HCT116 (cell line): Measurements from ENCODE around the gene CCDC120. TPM values are rescaled to one million over a fixed set of nuclear protein-coding genes. Genes with fewer than 3 reads are reported as not detected.

Source experiments
- ATAC-seq: fragments of 200-7000 bp; cut with Tn5 transposase; 2 replicates; pipeline ENCODE4 v1.9.1; 2020; ENCODE audit warnings: mild to moderate bottlenecking, moderate library complexity
- BruUV-seq: library from RNA; stranded (reverse); fragments of 400-500 nt; replicated peaks from 2 replicates; lab custom pipeline; 2021; lab: Mats Ljungman, UMichigan
- CTCF ChIA-PET: fragments of 300-600 bp; sonication (Branson Sonifier 250); formaldehyde crosslinking; loops from one replicate; lab custom pipeline; 2021; ENCODE audit warnings: antibody characterized with exemption; lab: Charles Lee
- POLR2A ChIA-PET: fragments of 300-600, 350-600 bp; sonication (Branson Sonifier 250); formaldehyde crosslinking; loops from one replicate; lab custom pipeline; 2021; ENCODE audit warnings: antibody characterized with exemption; lab: Charles Lee
- RAD21 ChIA-PET, 2 experiments: fragments of 300-600 bp; sonication (Branson Sonifier 250); formaldehyde crosslinking; loops; one replicate each; lab custom pipeline; 2023; ENCODE audit warnings: low total read pairs in 2 of 2; ENCODE audit not compliant: uncharacterized antibody in 2 of 2, unreplicated experiment in 2 of 2, low non-redundant PET in 1 of 2; lab: Charles Lee
- DNase-seq: peaks from one replicate; pipeline ENCODE4 v3.0.0-alpha.2; 2010; ENCODE audit warnings: low read depth, low spot score
- H2AFZ ChIP-seq: fragments of 200-600 bp; shearing (Covaris generic), sonication (generic); 2 replicates; pipeline ENCODE4 v1.6.1; 2017; ENCODE audit warnings: low read depth, mixed run types, mixed read lengths, antibody characterized with exemption, low read length; ENCODE audit not compliant: poor library complexity, severe bottlenecking
- H3K27ac ChIP-seq: 2 replicates; pipeline ENCODE4 v1.5.1; 2012; ENCODE audit warnings: low read depth, low read length
- H3K27me3 ChIP-seq: fragments of 200-600 bp; sonication (generic); 2 replicates; pipeline ENCODE4 v1.6.1; 2016; ENCODE audit warnings: mixed run types, low read length, mixed read lengths; ENCODE audit not compliant: insufficient read depth
- H3K36me3 ChIP-seq, 2 experiments: fragments of 200-500 bp in 1 of 2; fragments of 200-600 bp in 1 of 2; sonication (Bioruptor generic) in 1 of 2; sonication (generic) in 1 of 2; 2 replicates each; pipeline versions ENCODE4 v1.5.1 to v1.6.1; 2014 to 2016; ENCODE audit warnings: low read length in 2 of 2, inconsistent platforms in 1 of 2, mixed read lengths in 1 of 2, mixed run types in 1 of 2; ENCODE audit not compliant: insufficient read depth in 2 of 2, control insufficient read depth in 1 of 2
- H3K4me1 ChIP-seq, 2 experiments: fragments of 200-600 bp in 1 of 2; sonication (generic) in 1 of 2; 2 replicates each; pipeline versions ENCODE4 v1.5.1 to v1.6.1; 2012 to 2017; ENCODE audit warnings: low read length in 2 of 2, inconsistent platforms in 1 of 2, mild to moderate bottlenecking in 1 of 2, mixed read lengths in 1 of 2, mixed run types in 1 of 2, moderate library complexity in 1 of 2; ENCODE audit not compliant: insufficient read depth in 2 of 2, control insufficient read depth in 1 of 2
- H3K4me2 ChIP-seq: fragments of 200-600 bp; sonication (generic); 2 replicates; pipeline ENCODE4 v1.6.1; 2017; ENCODE audit warnings: mixed run types, low read length, mixed read lengths
- H3K4me3 ChIP-seq, 2 experiments: fragments of 200-600 bp in 1 of 2; sonication (generic) in 1 of 2; replicated peaks in 1 of 2; 2 replicates each; pipeline ENCODE4 v1.5.1; 2011 to 2016; ENCODE audit warnings: low read length in 2 of 2, control low read depth in 1 of 2, low read depth in 1 of 2, mild to moderate bottlenecking in 1 of 2, mixed read lengths in 1 of 2, mixed run types in 1 of 2
- H3K79me2 ChIP-seq: fragments of 200-600 bp; sonication (generic); 2 replicates; pipeline ENCODE4 v1.6.1; 2017; ENCODE audit warnings: mild to moderate bottlenecking, mixed run types, low read length, moderate library complexity, mixed read lengths; ENCODE audit not compliant: insufficient read depth
- H3K9ac ChIP-seq: fragments of 200-600 bp; sonication (generic); 2 replicates; pipeline ENCODE4 v1.6.1; 2016; ENCODE audit warnings: low read length, mixed read lengths
- H3K9me2 ChIP-seq: fragments of 200-600 bp; sonication (generic), shearing (Covaris generic); 2 replicates; pipeline ENCODE4 v1.6.1; 2017; ENCODE audit warnings: mixed run types, mild to moderate bottlenecking, moderate library complexity; ENCODE audit not compliant: insufficient read depth
- H3K9me3 ChIP-seq, 2 experiments: fragments of 200-500 bp in 1 of 2; fragments of 200-600 bp in 1 of 2; sonication (Bioruptor generic) in 1 of 2; sonication (generic) in 1 of 2; 2 replicates each; pipeline ENCODE4 v1.6.1; 2014 to 2017; ENCODE audit warnings: low read length in 2 of 2, mixed read lengths in 2 of 2, inconsistent platforms in 1 of 2, low read depth in 1 of 2, mild to moderate bottlenecking in 1 of 2, mixed run types in 1 of 2, moderate library complexity in 1 of 2; ENCODE audit not compliant: control insufficient read depth in 1 of 2, insufficient read depth in 1 of 2
- H4K20me1 ChIP-seq: fragments of 200-600 bp; sonication (generic), shearing (Covaris generic); 2 replicates; pipeline ENCODE4 v1.6.1; 2017; ENCODE audit warnings: mixed run types, mild to moderate bottlenecking, moderate library complexity; ENCODE audit not compliant: insufficient read depth
- EGR1 ChIP-seq: IDR thresholded peaks from 2 replicates; pipeline ENCODE4 v1.6.1; 2012; ENCODE audit warnings: low read depth
- ELF1 ChIP-seq: IDR thresholded peaks from 2 replicates; pipeline ENCODE4 v1.6.1; 2012; ENCODE audit warnings: low read depth, borderline replicate concordance
- POLR2A ChIP-seq: IDR thresholded peaks from 2 replicates; pipeline ENCODE4 v1.7.0; 2011; ENCODE audit warnings: borderline replicate concordance; ENCODE audit not compliant: insufficient read depth, insufficient read length; ENCODE audit errors: extremely low read depth
- POLR2AphosphoS5 ChIP-seq: IDR thresholded peaks from 2 replicates; pipeline ENCODE4 v1.6.1; 2011; ENCODE audit warnings: mild to moderate bottlenecking, low read depth, low read length, moderate library complexity
- RAD21 ChIP-seq: IDR thresholded peaks from 2 replicates; pipeline ENCODE4 v1.6.1; 2012; ENCODE audit warnings: low read depth, mild to moderate bottlenecking
- SP1 ChIP-seq: IDR thresholded peaks from 2 replicates; pipeline ENCODE4 v1.6.1; 2012; ENCODE audit warnings: low read depth
- TCF7L2 ChIP-seq: IDR thresholded peaks from 2 replicates; pipeline ENCODE4 v1.7.0; 2011; ENCODE audit warnings: borderline replicate concordance, inconsistent platforms; ENCODE audit not compliant: insufficient read depth, insufficient read length; ENCODE audit errors: extremely low read depth
- ZBTB33 ChIP-seq: IDR thresholded peaks from 2 replicates; pipeline ENCODE4 v1.6.1; 2011; ENCODE audit warnings: mild to moderate bottlenecking, low read length, moderate library complexity; ENCODE audit not compliant: insufficient replicate concordance; ENCODE audit errors: extremely low read depth
- ZNF274 ChIP-seq: fragments of 200-500 bp; sonication (Bioruptor generic); IDR thresholded peaks from 2 replicates; pipeline ENCODE4 v1.6.1; 2014; ENCODE audit warnings: mild to moderate bottlenecking, low read depth, low read length, inconsistent platforms
- intact Hi-C: fragments of 100-400 bp; cut with micrococcal nuclease; formaldehyde crosslinking; loops from 2 replicates; pipeline ENCODE4 v1.10.0; 2022
- total RNA-seq: library from RNA; stranded (reverse); gene quantifications from one replicate; pipeline ENCODE4 v1.2.1, GENCODE V29; 2021; ENCODE audit not compliant: unreplicated experiment
- TF ChIP-seq, protein P1 (sequence below): IDR thresholded peaks from 2 replicates; pipeline ENCODE4 v1.6.1; 2012

The CCDC120 gene
- total RNA-seq, 1 experiment from 2014 or later = 13.5 TPM

GRCh38 chrX:49116076-49116475, 57.3 kb downstream of the CCDC120 start:
- no peak overlapping the region for H3K4me2 ChIP-seq
- H3K9me2 ChIP-seq = no peaks in the 10 kb centered on the region
- no peak for DNase-seq
- intact Hi-C loops = no loop called here
- no peak overlapping the region for H2AFZ ChIP-seq
- H3K4me1 ChIP-seq = no peaks in the 10 kb centered on the region
- no peaks in the 10 kb centered on the region for H3K27me3 ChIP-seq
- peaks cover 5 to 11% of the 10 kb centered on the region in 2 experiments; a peak in 2 of 4 replicates for H3K36me3 ChIP-seq
- no peaks in the 10 kb centered on the region for H4K20me1 ChIP-seq
- H3K4me3 ChIP-seq = no peak overlapping the region
- POLR2A ChIA-PET = no interaction called here
- RAD21 ChIA-PET = no interaction called here
- no peak overlapping the region for H3K27ac ChIP-seq
- H3K9ac ChIP-seq = no peak overlapping the region
- CTCF ChIA-PET = no interaction called here
- no peak for ATAC-seq
- no TSS peak for BruUV-seq
- no peaks in the 10 kb centered on the region for H3K79me2 ChIP-seq
- TF ChIP-seq ZBTB33 (no peak), EGR1 (no peak), ZNF274 (no peak)
- TF ChIP-seq, protein P1, sequence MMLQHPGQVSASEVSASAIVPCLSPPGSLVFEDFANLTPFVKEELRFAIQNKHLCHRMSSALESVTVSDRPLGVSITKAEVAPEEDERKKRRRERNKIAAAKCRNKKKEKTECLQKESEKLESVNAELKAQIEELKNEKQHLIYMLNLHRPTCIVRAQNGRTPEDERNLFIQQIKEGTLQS = no peak
- TF ChIP-seq, all 23 proteins: peak for 0
- H3K9me3 ChIP-seq = no peaks in the 10 kb centered on the region

- Histone ChIP-seq H3K9ac (no peak overlapping the region), H3K4me3 (no peak overlapping the region), H3K27ac (no peak overlapping the region), H3K79me2 (0 out of 2 replicates have a peak, but pooled peaks cover 1% of the 10 kb centered on the region), H3K27me3 (no peaks in the 10 kb centered on the region), H3K4me2 (no peak overlapping the region), H3K4me1 (no peaks in the 10 kb centered on the region), H3K9me3 (no peaks in the 10 kb centered on the region), H3K36me3 (peaks cover 5 to 11% of the 10 kb centered on the region in 2 experiments; a peak in 3 of 4 replicates), H4K20me1 (no peaks in the 10 kb centered on the region), H3K9me2 (no peaks in the 10 kb centered on the region), H2AFZ (no peak overlapping the region)
- BruUV-seq = no TSS peak
- TF ChIP-seq ELF1 (no peak), POLR2A (no peak), POLR2AphosphoS5 (no peak), RAD21 (no peak), SP1 (no peak), ZBTB33 (no peak), TCF7L2 (no peak), ZNF274 (no peak)
- TF ChIP-seq, protein P1 = no peak
- intact Hi-C loops = no loop called here
- RAD21 ChIA-PET = no interaction called here
- DNase-seq (no peak), ATAC-seq (no peak)
- POLR2A ChIA-PET = no interaction called here
- CTCF ChIA-PET = no interaction called here
Observed at GRCh38 chrX:49116716-49117115, 57.9 kb downstream of the CCDC120 start.
